Progenitor cell of endocrine pancreas (in vitro differentiated cells): Measurements from ENCODE around the gene MMP23B. TPM values are rescaled to one million over a fixed set of nuclear protein-coding genes. Genes with fewer than 3 reads are reported as not detected.

Experiments used
- DNase-seq: peaks from one replicate; pipeline ENCODE4 v3.0.0; 2021; ENCODE audit warnings: low spot score; ENCODE audit not compliant: unreplicated experiment
- H3K27ac Mint-ChIP-seq: 2 replicates; pipeline ENCODE4 v1.8.0; 2021; ENCODE audit warnings: mild to moderate bottlenecking, moderate library complexity, mixed read lengths
- H3K27me3 Mint-ChIP-seq: 2 replicates; pipeline ENCODE4 v1.8.0; 2021; ENCODE audit warnings: mixed read lengths
- H3K36me3 Mint-ChIP-seq: 2 replicates; pipeline ENCODE4 v1.8.0; 2022; ENCODE audit warnings: mixed read lengths; ENCODE audit not compliant: insufficient read depth
- H3K4me1 Mint-ChIP-seq: 2 replicates; pipeline ENCODE4 v1.8.0; 2021; ENCODE audit warnings: low read depth, mixed read lengths
- H3K4me3 Mint-ChIP-seq: 2 replicates; pipeline ENCODE4 v1.8.0; 2021; ENCODE audit warnings: low read depth, mild to moderate bottlenecking, moderate library complexity, mixed read lengths
- H3K9me3 Mint-ChIP-seq: 2 replicates; pipeline ENCODE4 v1.8.0; 2021; ENCODE audit warnings: low read depth, mixed read lengths
- total RNA-seq: library from RNA; stranded (reverse); gene quantifications from 2 replicates; pipeline ENCODE4 v1.2.1, GENCODE V29; 2021
- TF ChIP-seq, protein P1 (sequence below): fragments of 200-600 bp; sonication (generic); IDR thresholded peaks from one replicate; pipeline ENCODE4 v1.5.0; 2021; ENCODE audit warnings: antibody characterized with exemption, mild to moderate bottlenecking; ENCODE audit not compliant: unreplicated experiment

The MMP23B gene
- total RNA-seq, 1 donor from 2014 or later: 4.4 TPM

DNA sequence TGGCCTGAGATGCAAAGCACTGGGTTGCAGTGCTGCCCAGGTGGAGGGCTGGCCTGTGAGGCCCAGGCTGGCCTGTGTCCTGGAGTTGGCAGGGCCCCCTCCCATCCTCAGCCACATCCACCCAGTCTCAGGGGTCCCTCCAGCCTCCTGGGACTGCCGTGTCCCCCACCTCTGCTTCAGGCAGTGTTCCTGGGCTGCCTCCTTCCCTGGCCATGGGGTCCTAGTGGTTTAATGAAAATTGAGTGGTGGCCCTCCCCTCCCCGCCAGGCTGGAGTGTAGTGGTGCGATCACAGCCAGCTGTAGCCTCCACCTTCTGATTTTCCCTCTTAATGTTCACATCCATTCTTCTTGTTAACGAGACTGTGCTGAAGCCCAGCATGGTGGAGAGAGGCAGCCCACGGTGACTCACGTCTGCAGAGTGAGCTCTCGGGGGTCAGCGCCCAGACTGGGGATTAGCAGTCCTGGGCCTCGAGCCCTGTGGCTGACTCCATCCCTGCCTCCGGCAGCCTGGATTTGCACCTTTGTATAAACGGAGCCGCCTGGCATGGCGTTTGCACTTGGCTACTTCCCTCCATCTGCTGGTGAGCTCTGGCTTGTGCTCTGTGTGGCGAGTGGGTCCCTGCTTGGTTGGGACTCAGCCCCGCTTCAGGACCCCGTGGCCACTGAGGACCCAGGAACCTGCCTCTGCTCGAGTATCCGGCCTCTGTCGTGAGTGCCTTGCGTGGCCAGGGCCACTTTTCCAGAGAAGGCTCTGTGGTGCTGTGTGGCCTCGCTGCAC lies 9.8 kb upstream of the MMP23B start:
- Mint-ChIP-seq H3K9me3 (no peaks in the 10 kb centered on the region), H3K36me3 (peaks cover 2% of the 10 kb centered on the region), H3K4me3 (no peak overlapping the region), H3K27me3 (no peaks in the 10 kb centered on the region), H3K4me1 (peaks cover 1% of the 10 kb centered on the region), H3K27ac (no peak overlapping the region)
- DNase-seq: no peak
- TF ChIP-seq, protein P1, sequence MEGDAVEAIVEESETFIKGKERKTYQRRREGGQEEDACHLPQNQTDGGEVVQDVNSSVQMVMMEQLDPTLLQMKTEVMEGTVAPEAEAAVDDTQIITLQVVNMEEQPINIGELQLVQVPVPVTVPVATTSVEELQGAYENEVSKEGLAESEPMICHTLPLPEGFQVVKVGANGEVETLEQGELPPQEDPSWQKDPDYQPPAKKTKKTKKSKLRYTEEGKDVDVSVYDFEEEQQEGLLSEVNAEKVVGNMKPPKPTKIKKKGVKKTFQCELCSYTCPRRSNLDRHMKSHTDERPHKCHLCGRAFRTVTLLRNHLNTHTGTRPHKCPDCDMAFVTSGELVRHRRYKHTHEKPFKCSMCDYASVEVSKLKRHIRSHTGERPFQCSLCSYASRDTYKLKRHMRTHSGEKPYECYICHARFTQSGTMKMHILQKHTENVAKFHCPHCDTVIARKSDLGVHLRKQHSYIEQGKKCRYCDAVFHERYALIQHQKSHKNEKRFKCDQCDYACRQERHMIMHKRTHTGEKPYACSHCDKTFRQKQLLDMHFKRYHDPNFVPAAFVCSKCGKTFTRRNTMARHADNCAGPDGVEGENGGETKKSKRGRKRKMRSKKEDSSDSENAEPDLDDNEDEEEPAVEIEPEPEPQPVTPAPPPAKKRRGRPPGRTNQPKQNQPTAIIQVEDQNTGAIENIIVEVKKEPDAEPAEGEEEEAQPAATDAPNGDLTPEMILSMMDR: no peak

DNA sequence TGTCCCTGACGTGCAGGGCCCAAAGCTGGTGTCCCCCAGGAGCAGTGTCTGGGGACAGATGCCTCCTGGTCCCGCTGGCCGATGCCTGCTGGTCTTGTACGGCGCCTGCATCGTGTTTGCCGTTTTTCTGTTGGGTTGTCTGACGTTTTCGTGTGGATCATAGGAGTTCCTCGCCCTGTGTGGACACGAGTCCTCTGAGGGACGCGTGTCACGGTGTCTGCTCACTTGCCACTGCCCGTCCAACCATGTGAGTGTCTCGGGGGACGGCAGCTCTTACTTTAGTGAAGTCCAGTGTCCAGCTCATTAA lies 9.2 kb upstream of the MMP23B start:
- DNase-seq: no peak
- Mint-ChIP-seq H3K4me3 (no peak overlapping the region), H3K27me3 (no peaks in the 10 kb centered on the region), H3K4me1 (no peaks in the 10 kb centered on the region), H3K27ac (no peak overlapping the region), H3K36me3 (no peaks in the 10 kb centered on the region), H3K9me3 (no peaks in the 10 kb centered on the region)
- TF ChIP-seq, protein P1: no peak

DNA sequence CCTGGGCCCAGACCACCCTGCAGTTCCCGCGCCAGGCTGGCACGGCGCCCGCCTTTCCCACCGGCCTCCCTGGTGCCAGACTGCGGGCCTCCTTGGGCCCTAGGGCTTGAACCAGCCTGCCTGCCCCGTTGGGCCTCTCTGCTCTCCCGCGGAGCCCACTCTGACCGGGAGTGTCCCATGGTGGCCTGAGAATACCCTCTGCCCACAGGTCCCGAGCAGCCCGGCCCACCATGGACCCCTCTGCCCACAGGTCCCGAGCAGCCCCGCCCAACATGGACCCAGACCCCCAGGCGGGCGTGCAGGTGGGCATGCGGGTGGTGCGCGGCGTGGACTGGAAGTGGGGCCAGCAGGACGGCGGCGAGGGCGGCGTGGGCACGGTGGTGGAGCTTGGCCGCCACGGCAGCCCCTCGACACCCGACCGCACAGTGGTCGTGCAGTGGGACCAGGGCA lies 8.8 kb upstream of the MMP23B start:
- Mint-ChIP-seq H3K9me3 (no peaks in the 10 kb centered on the region), H3K27me3 (no peaks in the 10 kb centered on the region), H3K4me1 (no peaks in the 10 kb centered on the region), H3K4me3 (no peak overlapping the region), H3K27ac (no peak overlapping the region), H3K36me3 (no peaks in the 10 kb centered on the region)
- TF ChIP-seq, protein P1: no peak
- no peak for DNase-seq

DNA sequence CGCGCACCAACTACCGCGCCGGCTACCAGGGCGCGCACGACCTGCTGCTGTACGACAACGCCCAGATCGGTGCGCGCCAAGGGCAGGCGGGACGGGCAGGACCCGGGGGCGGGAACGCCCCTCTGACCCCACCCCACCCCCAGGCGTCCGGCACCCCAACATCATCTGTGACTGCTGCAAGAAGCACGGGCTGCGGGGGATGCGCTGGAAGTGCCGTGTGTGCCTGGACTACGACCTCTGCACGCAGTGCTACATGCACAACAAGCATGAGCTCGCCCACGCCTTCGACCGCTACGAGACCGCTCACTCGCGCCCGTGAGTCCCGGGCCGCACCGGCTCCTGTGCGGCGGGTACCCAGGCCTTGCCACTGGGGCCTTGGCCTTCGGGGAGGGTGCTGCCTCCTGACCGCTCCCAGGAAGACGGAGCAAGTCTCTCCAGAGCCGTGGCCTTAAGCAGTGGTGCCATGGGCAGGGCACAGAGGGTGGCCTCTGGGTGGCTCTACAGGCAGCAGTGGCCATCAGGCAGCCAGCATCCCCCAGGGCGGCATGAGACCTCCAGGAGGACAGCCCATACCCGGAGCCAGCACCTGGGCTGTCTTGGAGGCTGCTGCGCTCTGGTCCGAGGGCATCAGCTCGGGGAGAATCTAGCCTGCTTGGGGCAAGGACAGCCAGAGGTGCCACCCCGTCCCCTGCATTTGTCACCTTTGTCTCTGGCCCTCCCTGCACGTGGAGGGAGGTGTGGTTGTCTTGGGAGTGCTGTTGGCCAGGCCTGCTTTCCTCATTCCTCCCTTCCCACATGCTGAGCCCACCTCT lies 8.1 kb upstream of the MMP23B start:
- Mint-ChIP-seq H3K27me3 (no peaks in the 10 kb centered on the region), H3K4me1 (no peaks in the 10 kb centered on the region), H3K27ac (no peak overlapping the region), H3K36me3 (no peaks in the 10 kb centered on the region), H3K9me3 (no peaks in the 10 kb centered on the region), H3K4me3 (no peak overlapping the region)
- DNase-seq: no peak
- TF ChIP-seq, protein P1: no peak

DNA sequence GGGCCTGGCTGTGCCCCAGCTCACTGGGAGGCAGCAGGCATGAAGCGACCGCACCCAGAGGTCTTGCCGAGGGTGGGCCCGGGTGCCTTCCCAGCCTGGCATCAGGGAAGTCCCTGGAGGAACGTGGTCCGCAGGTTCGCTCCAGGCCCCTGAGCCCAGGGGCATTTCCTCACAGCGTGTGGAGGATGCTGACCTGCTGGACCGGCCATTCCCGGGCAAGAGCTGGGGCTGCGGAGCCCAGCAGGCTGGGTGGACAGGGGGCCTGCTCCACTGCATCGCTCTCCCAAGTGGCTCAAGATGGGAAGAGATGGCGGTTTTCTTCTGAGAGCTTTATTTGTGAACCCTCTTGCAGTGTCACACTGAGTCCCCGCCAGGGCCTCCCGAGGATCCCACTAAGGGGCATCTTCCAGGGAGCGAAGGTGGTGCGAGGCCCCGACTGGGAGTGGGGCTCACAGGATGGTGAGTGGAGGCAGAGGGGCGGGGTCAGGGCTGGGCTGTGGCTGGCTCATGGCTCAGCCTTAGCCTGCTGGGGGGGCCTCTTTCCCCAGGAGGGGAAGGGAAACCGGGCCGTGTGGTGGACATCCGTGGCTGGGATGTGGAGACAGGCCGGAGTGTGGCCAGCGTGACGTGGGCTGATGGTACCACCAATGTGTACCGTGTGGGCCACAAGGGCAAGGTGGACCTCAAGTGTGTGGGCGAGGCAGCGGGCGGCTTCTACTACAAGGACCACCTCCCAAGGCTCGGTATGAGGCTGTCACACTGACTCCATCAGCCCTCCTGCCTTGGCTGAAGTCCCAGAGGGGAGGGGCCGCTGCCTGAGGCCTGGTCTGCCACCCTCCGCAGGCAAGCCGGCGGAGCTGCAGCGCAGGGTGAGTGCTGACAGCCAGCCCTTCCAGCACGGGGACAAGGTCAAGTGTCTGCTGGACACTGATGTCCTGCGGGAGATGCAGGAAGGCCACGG lies 7.2 kb upstream of the MMP23B start:
- H3K4me3 Mint-ChIP-seq: no peak overlapping the region
- no peak for DNase-seq

More for the DNA sequence above, 7.2 kb upstream of the MMP23B start:
- Mint-ChIP-seq H3K9me3 (no peaks in the 10 kb centered on the region), H3K36me3 (no peaks in the 10 kb centered on the region), H3K27me3 (no peaks in the 10 kb centered on the region), H3K4me1 (no peaks in the 10 kb centered on the region), H3K27ac (no peak overlapping the region)
- TF ChIP-seq, protein P1: no peak
